Measurements from ENCODE around the gene ARMH1. TPM values are rescaled to one million over a fixed set of nuclear protein-coding genes. Genes with fewer than 3 reads are reported as not detected.
A peak's percentile ranks its signal among the peaks of the same experiment; 100 is the strongest.

The ARMH1 gene
- total and polyA plus RNA-seq, 2 experiments from 2014 or later = 3.1 to 6.3 TPM

- Histone ChIP-seq H3K27me3 (no peaks in the 10 kb centered on the region), H3K36me3 (replicated peaks; ENCODE audit: insufficient read depth, low read depth) (no peaks in the 10 kb centered on the region), H3K4me3 (no peak overlapping the region), H3K4me1 (ENCODE audit: insufficient read depth) (no peaks in the 10 kb centered on the region), H3K79me2 (no peaks in the 10 kb centered on the region), H3K9me3 (ENCODE audit: low read depth) (no peaks in the 10 kb centered on the region), H4K20me1 (ENCODE audit: insufficient read depth, poor library complexity, severe bottlenecking) (no peaks in the 10 kb centered on the region), H3K9me2 (replicated peaks; ENCODE audit: insufficient read depth) (no peaks in the 10 kb centered on the region), H3K27ac (no peak overlapping the region), H3K4me2 (no peak overlapping the region), H2AFZ (no peak overlapping the region)
- no peak for DNase-seq (ENCODE audit: low spot score)
- WGBS (ENCODE audit: low lambda C conversion rate, missing lambda C conversion rate) = 97% methylated on average over 37 of the region's 64 CpGs
- TF ChIP-seq CTCF (IDR thresholded peaks at IDR 0.05; ENCODE audit: poor library complexity) (no peak), EZH2 (IDR thresholded peaks at IDR 0.05; ENCODE audit: borderline replicate concordance) (no peak), EZH2phosphoT487 (IDR thresholded peaks at IDR 0.05; ENCODE audit: low read depth, severe bottlenecking, unreplicated experiment) (no peak)
Observed at GRCh38 chr1:44724296-44724954, 49.9 kb downstream of the ARMH1 start.

GRCh38 chr1:44724955-44725698 lies 50.6 kb downstream of the ARMH1 start:
- H3K27me3 ChIP-seq = no peaks in the 10 kb centered on the region
- no peaks in the 10 kb centered on the region for H3K36me3 ChIP-seq (replicated peaks; ENCODE audit: insufficient read depth, low read depth)
- no peak for TF ChIP-seq EZH2 (IDR thresholded peaks at IDR 0.05; ENCODE audit: borderline replicate concordance)
- TF ChIP-seq EZH2phosphoT487 (IDR thresholded peaks at IDR 0.05; ENCODE audit: low read depth, severe bottlenecking, unreplicated experiment) = no peak
- no peak for TF ChIP-seq CTCF (IDR thresholded peaks at IDR 0.05; ENCODE audit: poor library complexity)
- H4K20me1 ChIP-seq (ENCODE audit: insufficient read depth, poor library complexity, severe bottlenecking) = no peaks in the 10 kb centered on the region
- no peak for DNase-seq (ENCODE audit: low spot score)
- 88% methylated on average over 22 of the region's 27 CpGs for WGBS (ENCODE audit: low lambda C conversion rate, missing lambda C conversion rate)
- H3K79me2 ChIP-seq = no peaks in the 10 kb centered on the region
- no peaks in the 10 kb centered on the region for H3K9me3 ChIP-seq (ENCODE audit: low read depth)
- H2AFZ ChIP-seq = no peak overlapping the region
- no peaks in the 10 kb centered on the region for H3K4me1 ChIP-seq (ENCODE audit: insufficient read depth)
- H3K4me2 ChIP-seq = no peak overlapping the region
- no peak overlapping the region for H3K4me3 ChIP-seq
- H3K27ac ChIP-seq = no peak overlapping the region
- H3K9me2 ChIP-seq (replicated peaks; ENCODE audit: insufficient read depth) = no peaks in the 10 kb centered on the region

DNA sequence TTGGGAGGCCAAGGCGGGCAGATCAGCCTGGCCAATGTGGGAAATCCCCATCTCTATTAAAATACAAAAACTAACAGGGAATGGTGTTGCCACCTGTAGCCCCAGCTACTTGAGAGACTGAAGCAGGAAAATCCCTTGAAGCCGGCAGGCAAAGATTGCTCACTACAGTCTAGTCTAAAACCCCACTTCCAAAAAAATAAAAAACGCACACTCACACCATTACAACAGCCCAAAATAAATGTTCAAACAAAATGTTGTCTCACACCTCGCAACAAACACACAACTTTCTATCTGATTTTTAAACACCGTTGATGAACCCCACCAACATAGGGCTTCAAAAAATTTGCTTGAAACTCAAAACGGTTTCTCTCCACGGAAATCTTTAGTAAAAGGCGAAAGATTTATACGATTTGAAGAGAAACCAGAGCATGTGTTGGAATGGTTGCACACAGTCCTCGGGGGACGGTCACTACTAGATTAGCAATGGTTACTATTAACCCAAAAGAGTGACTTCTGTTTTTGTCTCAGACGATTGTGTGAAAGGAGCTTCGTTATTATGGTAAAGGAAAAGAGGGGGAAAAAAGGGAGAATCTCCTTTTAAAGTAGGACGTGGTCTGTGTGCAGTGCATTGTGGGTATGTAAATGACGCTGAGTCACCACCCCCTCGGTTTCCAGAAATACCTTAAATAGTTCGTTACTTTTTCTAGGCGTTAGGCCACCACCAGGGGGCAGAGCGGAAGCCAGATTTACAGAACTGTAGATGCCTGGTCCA lies 56.4 kb downstream of the ARMH1 start, which contains the start of gene RNU5D-1:
RNU5D-1 (minus strand) TSS at position 430 of the 772 bp plus-strand sequence.
- DNase-seq (ENCODE audit: low spot score) = peak; percentile 97
- H4K20me1 ChIP-seq (ENCODE audit: insufficient read depth, poor library complexity, severe bottlenecking) = no peaks in the 10 kb centered on the region
- no peak within 1 kb of the TSS for H2AFZ ChIP-seq
- H3K27ac ChIP-seq = peak within 1 kb of the TSS; percentile 77
- peak within 1 kb of the TSS; percentile 39 for H3K4me2 ChIP-seq
- H3K79me2 ChIP-seq = no peaks in the 10 kb centered on the region
- H3K9me2 ChIP-seq (replicated peaks; ENCODE audit: insufficient read depth) = no peaks in the 10 kb centered on the region
- H3K27me3 ChIP-seq = no peaks in the 10 kb centered on the region
- no peaks in the 10 kb centered on the region for H3K9me3 ChIP-seq (ENCODE audit: low read depth)
- no peak within 1 kb of the TSS for H3K4me3 ChIP-seq
- H3K4me1 ChIP-seq (ENCODE audit: insufficient read depth) = no peaks in the 10 kb centered on the region
- WGBS (ENCODE audit: low lambda C conversion rate, missing lambda C conversion rate) = 4% methylated on average over 19 of the region's 19 CpGs
- no peaks in the 10 kb centered on the region for H3K36me3 ChIP-seq (replicated peaks; ENCODE audit: insufficient read depth, low read depth)
- no peak for TF ChIP-seq EZH2phosphoT487 (IDR thresholded peaks at IDR 0.05; ENCODE audit: low read depth, severe bottlenecking, unreplicated experiment)
- peak; percentile 85 for TF ChIP-seq CTCF (IDR thresholded peaks at IDR 0.05; ENCODE audit: poor library complexity)
- no peak for TF ChIP-seq EZH2 (IDR thresholded peaks at IDR 0.05; ENCODE audit: borderline replicate concordance)

Measured in hepatocyte (in vitro differentiated cells).